Common myeloid progenitor, CD34-positive (primary cell): ENCODE measurements around the gene SETD9.
A peak's percentile ranks its signal among the peaks of the same experiment; 100 is the strongest.

Source experiments
- CTCF ChIA-PET: fragments of 350-600 bp; sonication (Branson Sonifier 250); formaldehyde crosslinking; loops from one replicate; lab custom pipeline; 2021; ENCODE audit warnings: antibody characterized with exemption; lab: Charles Lee
- POLR2A ChIA-PET: fragments of 350-600 bp; sonication (Branson Sonifier 250); formaldehyde crosslinking; loops from one replicate; lab custom pipeline; 2021; ENCODE audit warnings: antibody characterized with exemption; lab: Charles Lee
- DNase-seq, 3 donors: peaks; one replicate each; pipeline versions ENCODE4 v3.0.0 to v3.0.0-alpha.2; 2013
- H3K27ac ChIP-seq, 2 experiments: 1 replicate in 1 of 2; 2 replicates in 1 of 2; pipeline ENCODE4 v1.7.0; 2013; ENCODE audit warnings: inconsistent platforms in 2 of 2, low read length in 2 of 2, mild to moderate bottlenecking in 2 of 2, low read depth in 1 of 2, moderate library complexity in 1 of 2; ENCODE audit not compliant: severe bottlenecking in 2 of 2, insufficient read depth in 1 of 2, poor library complexity in 1 of 2
- H3K27me3 ChIP-seq, 5 experiments: replicated peaks in 2 of 5; 1 replicate in 3 of 5; 2 replicates in 2 of 5; pipeline versions ENCODE4 v1.6.1 to v1.7.0; 2013; ENCODE audit warnings: low read length in 4 of 5, mild to moderate bottlenecking in 2 of 5, moderate library complexity in 2 of 5, inconsistent platforms in 1 of 5; ENCODE audit not compliant: insufficient read depth in 5 of 5, control insufficient read depth in 4 of 5
- H3K36me3 ChIP-seq, 4 experiments: 1 replicate in 2 of 4; 2 replicates in 2 of 4; pipeline versions ENCODE4 v1.6.1 to v1.7.0; 2013; ENCODE audit warnings: low read length in 3 of 4, control low read depth in 1 of 4, mild to moderate bottlenecking in 1 of 4; ENCODE audit not compliant: control insufficient read depth in 4 of 4, insufficient read depth in 4 of 4
- H3K4me1 ChIP-seq, 4 experiments: 1 replicate in 3 of 4; 2 replicates in 1 of 4; pipeline versions ENCODE4 v1.6.1 to v1.7.1; 2013; ENCODE audit warnings: low read length in 3 of 4, mild to moderate bottlenecking in 3 of 4, control low read depth in 1 of 4, inconsistent platforms in 1 of 4, moderate library complexity in 1 of 4; ENCODE audit not compliant: control insufficient read depth in 4 of 4, insufficient read depth in 4 of 4; ENCODE audit errors: control extremely low read depth in 1 of 4
- H3K4me3 ChIP-seq, 7 experiments: 1 replicate in 4 of 7; 2 replicates in 3 of 7; pipeline versions ENCODE4 v1.5.1 to v1.7.0; 2013; ENCODE audit warnings: mild to moderate bottlenecking in 7 of 7, low read length in 6 of 7, moderate library complexity in 6 of 7, inconsistent platforms in 2 of 7, low read depth in 2 of 7, control low read depth in 1 of 7; ENCODE audit not compliant: insufficient read depth in 4 of 7, control insufficient read depth in 1 of 7; ENCODE audit errors: extremely low read depth in 1 of 7
- H3K9me3 ChIP-seq, 5 experiments: 1 replicate in 4 of 5; 2 replicates in 1 of 5; pipeline versions ENCODE4 v1.6.1 to v1.7.1; 2013; ENCODE audit warnings: low read length in 4 of 5, mild to moderate bottlenecking in 2 of 5, inconsistent platforms in 1 of 5, low read depth in 1 of 5, moderate library complexity in 1 of 5; ENCODE audit not compliant: control insufficient read depth in 4 of 5, insufficient read depth in 2 of 5; ENCODE audit errors: control extremely low read depth in 1 of 5
- WGBS: methylation state at CpG from one replicate; pipeline ENCODE4 v1.1.5; 2013; ENCODE audit not compliant: insufficient coverage; 5-methylcytosine and 5-hydroxymethylcytosine counted together

The SETD9 gene

DNA sequence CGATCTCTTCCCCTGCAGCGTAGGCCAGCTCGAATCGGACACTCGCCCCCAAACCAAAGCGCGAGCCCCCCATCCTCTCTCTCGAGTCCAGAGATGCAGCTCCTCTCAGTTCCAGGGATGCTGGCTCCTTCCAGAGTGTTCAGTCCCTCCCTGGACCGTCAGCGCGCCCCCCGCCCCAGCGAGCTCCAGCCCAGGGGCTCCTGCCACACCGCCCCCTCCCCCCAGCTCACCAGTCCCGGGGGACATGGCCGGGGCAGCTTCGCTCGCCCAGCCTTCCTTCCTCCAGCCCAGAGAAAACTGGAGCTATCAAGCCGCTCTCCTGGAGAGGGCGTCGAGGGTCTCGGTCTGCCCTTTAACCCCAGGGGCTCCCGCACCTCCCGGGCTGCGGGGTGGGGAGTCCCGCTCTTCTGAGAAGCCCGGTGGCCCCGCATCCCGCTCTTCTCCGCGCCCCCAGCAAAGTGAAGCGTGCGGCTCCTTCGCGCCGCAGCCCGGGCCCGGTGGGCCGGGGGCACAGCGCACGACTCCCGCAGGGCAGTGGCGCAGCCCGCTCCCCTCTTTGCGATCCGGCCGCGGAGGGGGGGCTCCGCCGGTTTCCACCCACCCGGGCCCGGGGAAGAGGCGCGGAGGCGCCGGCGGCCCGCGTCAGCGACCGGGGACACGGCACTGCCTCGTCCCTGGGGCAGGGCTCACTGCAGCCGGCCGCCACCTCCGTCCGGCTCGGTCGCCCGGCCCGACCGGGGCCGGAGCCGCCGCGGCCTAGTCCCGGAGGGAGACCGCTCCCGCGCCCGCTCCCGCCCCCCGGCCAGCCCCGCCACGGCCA, 41.9 kb downstream of the SETD9 start:
- H3K27me3 ChIP-seq = peaks cover 0 to 2% (median 0%) of the 10 kb centered on the region in 5 experiments
- H3K9me3 ChIP-seq = no peaks in the 10 kb centered on the region
- H3K4me3 ChIP-seq = peak overlapping the region; percentile 66 to 93 (median 86)
- ChIA-PET CTCF (interaction anchor here (0.8 to 2.1 kb wide), 10 partner anchors 11 to 272 kb away, joined by 3 to 14 read pairs (median 3); partner anchors contain the start of gene GPBP1), POLR2A (no interaction called here)
- 0% methylated on average over 74 of the region's 85 CpGs for WGBS
- H3K36me3 ChIP-seq = peaks cover 2 to 10% (median 8%) of the 10 kb centered on the region in 4 experiments
- H3K27ac ChIP-seq = peak overlapping the region; percentile 46 to 68
- DNase-seq = peak; percentile 30 to 44 (median 35)
- H3K4me1 ChIP-seq = peaks cover 4 to 21% (median 13%) of the 10 kb centered on the region in 4 experiments

DNA sequence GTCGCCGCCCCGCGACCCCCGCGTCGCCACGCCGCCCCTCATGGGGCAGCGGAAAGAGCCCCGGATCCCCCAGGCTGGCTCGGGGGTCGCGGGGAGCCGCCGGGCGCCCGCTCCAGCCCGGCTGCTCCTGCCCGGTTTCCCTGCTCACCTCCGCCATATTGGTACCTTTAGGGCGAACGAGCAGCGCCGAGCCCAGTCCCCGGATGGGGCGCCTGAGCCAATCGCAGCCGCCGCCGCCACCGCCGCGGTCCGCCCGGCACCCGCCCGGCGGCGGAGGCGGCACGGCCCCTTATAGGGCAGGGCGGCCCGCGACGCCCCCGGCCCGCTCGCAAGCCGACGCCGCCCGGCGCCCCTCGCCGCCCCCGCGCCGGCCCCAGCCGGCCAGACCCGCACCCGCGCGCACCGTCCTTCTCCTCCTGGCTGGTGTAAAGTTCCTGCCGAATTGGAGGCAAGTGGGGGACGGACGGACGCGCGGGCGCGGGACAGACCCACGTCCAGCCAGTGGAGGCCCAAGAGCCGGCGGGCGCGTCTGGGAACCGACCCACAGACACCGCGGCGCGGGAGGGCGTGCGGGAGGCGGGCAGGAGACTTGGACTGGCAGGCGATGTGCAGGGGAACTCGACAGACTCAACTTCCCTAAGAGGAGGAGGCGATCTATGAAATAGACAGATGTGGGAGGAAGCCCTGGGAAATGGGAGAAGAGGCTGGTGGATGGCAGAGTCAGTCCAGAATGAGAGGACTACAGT, 42.7 kb downstream of the SETD9 start, which contains the start of gene MIER3:
Gene MIER3, minus strand, starts transcription at position 178 of the 746 bp plus-strand sequence. Its CDS starts 21 bp downstream, at position 157.
- DNase-seq = peak; percentile 59 to 86 (median 81)
- peak within 1 kb of the TSS; percentile 66 to 93 (median 86) for H3K4me3 ChIP-seq
- peaks cover 4 to 21% (median 13%) of the 10 kb centered on the region in 4 experiments for H3K4me1 ChIP-seq
- H3K27ac ChIP-seq = peak within 1 kb of the TSS; percentile 46 to 68
- peaks cover 0 to 4% (median 3%) of the 10 kb centered on the region in 4 experiments for H3K36me3 ChIP-seq
- ChIA-PET CTCF (no interaction called here), POLR2A (no interaction called here)
- H3K9me3 ChIP-seq = no peaks in the 10 kb centered on the region
- 0% methylated on average over 62 of the region's 89 CpGs for WGBS
- peaks cover 0 to 2% (median 0%) of the 10 kb centered on the region in 5 experiments for H3K27me3 ChIP-seq

- Histone ChIP-seq H3K4me1 (peaks cover 4 to 21% (median 13%) of the 10 kb centered on the region in 4 experiments), H3K9me3 (no peaks in the 10 kb centered on the region), H3K36me3 (peaks cover 0 to 3% (median 0%) of the 10 kb centered on the region in 4 experiments), H3K27me3 (peaks cover 0 to 2% (median 0%) of the 10 kb centered on the region in 5 experiments), H3K4me3 (no peak overlapping the region), H3K27ac (no peak overlapping the region)
- ChIA-PET CTCF (interaction anchor here (1.1 kb wide), 1 partner anchor 18 kb away, joined by 3 read pairs; no protein-coding TSS in a partner anchor), POLR2A (no interaction called here)
- WGBS = no CpG with 5 or more reads among the region's 1 CpG
- no peak for DNase-seq
Observed at GRCh38 chr5:56954262-56954661, 44.9 kb downstream of the SETD9 start.

- ChIA-PET POLR2A (no interaction called here), CTCF (no interaction called here)
- H3K27ac ChIP-seq = no peak overlapping the region
- peaks cover 0 to 2% (median 0%) of the 10 kb centered on the region in 5 experiments for H3K27me3 ChIP-seq
- H3K4me1 ChIP-seq = no peaks in the 10 kb centered on the region
- WGBS = 100% methylated on average over 1 of the region's 2 CpGs
- no peaks in the 10 kb centered on the region for H3K9me3 ChIP-seq
- no peak overlapping the region for H3K4me3 ChIP-seq
- no peaks in the 10 kb centered on the region for H3K36me3 ChIP-seq
- no peak for DNase-seq
Observed at GRCh38 chr5:56958595-56958994, 49.2 kb downstream of the SETD9 start.

DNA sequence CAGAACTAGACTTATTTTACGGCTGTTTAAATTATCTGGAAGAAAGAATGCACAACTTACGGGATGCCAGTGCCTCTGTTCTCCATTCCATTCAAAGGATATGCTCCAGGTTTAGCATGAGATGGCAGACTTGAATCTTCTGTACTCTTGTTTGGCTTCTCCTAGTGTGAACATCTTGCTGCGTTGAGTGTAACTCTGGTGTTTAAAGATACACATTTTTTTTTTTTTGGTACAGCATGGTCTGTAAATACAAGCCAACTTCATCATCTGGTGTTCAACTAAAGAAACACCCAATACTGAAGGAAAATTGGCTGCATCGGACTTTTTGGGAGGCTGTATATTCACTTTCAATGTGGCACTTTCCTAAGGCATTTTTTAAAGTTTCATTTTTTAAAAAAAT, 49.9 kb downstream of the SETD9 start:
- no peak overlapping the region for H3K4me3 ChIP-seq
- ChIA-PET POLR2A (no interaction called here), CTCF (no interaction called here)
- H3K27ac ChIP-seq = no peak overlapping the region
- H3K27me3 ChIP-seq = peaks cover 0 to 2% (median 0%) of the 10 kb centered on the region in 5 experiments
- DNase-seq = no peak
- H3K9me3 ChIP-seq = no peaks in the 10 kb centered on the region
- H3K4me1 ChIP-seq = no peaks in the 10 kb centered on the region
- H3K36me3 ChIP-seq = no peaks in the 10 kb centered on the region
- 100% methylated on average over 3 of the region's 4 CpGs for WGBS

GRCh38 chr5:56961746-56962145, 52.4 kb downstream of the SETD9 start:
- Histone ChIP-seq H3K36me3 (no peaks in the 10 kb centered on the region), H3K4me3 (no peak overlapping the region), H3K27ac (no peak overlapping the region), H3K9me3 (no peaks in the 10 kb centered on the region), H3K4me1 (no peaks in the 10 kb centered on the region), H3K27me3 (peaks cover 0 to 2% (median 0%) of the 10 kb centered on the region in 5 experiments)
- no peak for DNase-seq
- ChIA-PET CTCF (interaction anchor here (1.8 kb wide), 1 partner anchor 11 kb away, joined by 6 read pairs; no protein-coding TSS in a partner anchor), POLR2A (interaction anchor here (1.2 kb wide), 1 partner anchor 13 kb away, joined by 4 read pairs; no protein-coding TSS in a partner anchor)
- 95% methylated on average over 5 of the region's 6 CpGs for WGBS
